ENCODE measurements around the gene IMMP1L.

- TF ChIP-seq EZH2 (IDR thresholded peaks at IDR 0.05; ENCODE audit: borderline replicate concordance, insufficient read depth, low read depth, low read length, poor library complexity, severe bottlenecking): no peak
- TF ChIP-seq CTCF (IDR thresholded peaks at IDR 0.05): no peak
These were observed 19.8 kb upstream of the IMMP1L start for GRCh38 chr11:31529189-31529588.

Data from B cell (primary cell).